DND-41 (cell line): Measurements from ENCODE around the gene RNLS.

Experiments
- ATAC-seq: fragments of 200-7000 bp; cut with Tn5 transposase; 3 replicates; pipeline ENCODE4 v1.9.1; 2021; ENCODE audit warnings: low read depth; ENCODE audit not compliant: insufficient read depth
- DNase-seq: peaks from one replicate; pipeline ENCODE4 v3.0.0-alpha.2; 2020
- H2AFZ ChIP-seq: 2 replicates; pipeline ENCODE4 v1.6.0; 2012; ENCODE audit warnings: low read depth, low read length
- H3K27ac ChIP-seq: 2 replicates; pipeline ENCODE4 v1.5.1; 2012; ENCODE audit warnings: low read length, inconsistent platforms
- H3K27me3 ChIP-seq: fragments of 200-600 bp; sonication (generic); 2 replicates; pipeline ENCODE4 v1.6.0; 2012; ENCODE audit warnings: low read length, mild to moderate bottlenecking, inconsistent platforms; ENCODE audit not compliant: insufficient read depth, poor library complexity
- H3K36me3 ChIP-seq: 2 replicates; pipeline ENCODE4 v1.5.1; 2012; ENCODE audit warnings: low read length, inconsistent platforms; ENCODE audit not compliant: insufficient read depth
- H3K4me1 ChIP-seq: 2 replicates; pipeline ENCODE4 v1.5.1; 2012; ENCODE audit warnings: mild to moderate bottlenecking, low read length; ENCODE audit not compliant: insufficient read depth
- H3K4me2 ChIP-seq: 2 replicates; pipeline ENCODE4 v1.6.0; 2012; ENCODE audit warnings: mild to moderate bottlenecking, moderate library complexity, low read length, inconsistent platforms; ENCODE audit not compliant: insufficient read depth
- H3K4me3 ChIP-seq, 2 experiments: fragments of 200-600 bp in 1 of 2; shearing (Covaris generic) in 1 of 2; 2 replicates each; pipeline ENCODE4 v1.5.1; 2012 to 2016; ENCODE audit warnings: inconsistent platforms in 2 of 2, low read length in 2 of 2, mild to moderate bottlenecking in 2 of 2, low read depth in 1 of 2, moderate library complexity in 1 of 2
- H3K79me2 ChIP-seq: 2 replicates; pipeline ENCODE4 v1.6.0; 2012; ENCODE audit warnings: low read length, inconsistent platforms; ENCODE audit not compliant: insufficient read depth
- H3K9ac ChIP-seq: 2 replicates; pipeline ENCODE4 v1.6.0; 2012; ENCODE audit warnings: low read depth, mild to moderate bottlenecking, inconsistent platforms, low read length, moderate library complexity
- H3K9me3 ChIP-seq: 2 replicates; pipeline ENCODE4 v1.5.1; 2012; ENCODE audit warnings: low read length, moderate library complexity, mild to moderate bottlenecking, inconsistent platforms; ENCODE audit not compliant: insufficient read depth, severe bottlenecking
- H4K20me1 ChIP-seq: 2 replicates; pipeline ENCODE4 v1.6.0; 2012; ENCODE audit warnings: low read length; ENCODE audit not compliant: insufficient read depth
- CTCF ChIP-seq: IDR thresholded peaks from 2 replicates; pipeline ENCODE4 v1.5.1; 2012; ENCODE audit warnings: borderline replicate concordance, low read length, moderate library complexity, mild to moderate bottlenecking; ENCODE audit not compliant: poor library complexity, severe bottlenecking; ENCODE audit errors: extremely low read depth
- EZH2 ChIP-seq: IDR thresholded peaks from 3 replicates; pipeline ENCODE4 v1.6.1; 2012; ENCODE audit warnings: borderline replicate concordance, low read depth, mild to moderate bottlenecking, moderate library complexity, low read length, inconsistent platforms; ENCODE audit not compliant: severe bottlenecking

The RNLS gene

GRCh38 chr10:88608052-88608732 lies 25.1 kb upstream of the RNLS start:
- Histone ChIP-seq H4K20me1 (no peaks in the 10 kb centered on the region), H3K9me3 (no peaks in the 10 kb centered on the region), H3K27me3 (no peaks in the 10 kb centered on the region), H3K36me3 (no peaks in the 10 kb centered on the region), H3K79me2 (no peaks in the 10 kb centered on the region), H3K4me3 (no peak overlapping the region), H2AFZ (no peak overlapping the region), H3K27ac (no peak overlapping the region), H3K4me1 (no peaks in the 10 kb centered on the region), H3K9ac (no peak overlapping the region), H3K4me2 (no peak overlapping the region)
- no peak for TF ChIP-seq CTCF
- TF ChIP-seq EZH2, result no peak
- ATAC-seq (no peak), DNase-seq (no peak)

GRCh38 chr10:88598055-88598454 lies 14.9 kb upstream of the RNLS start:
- Histone ChIP-seq H3K4me2 (no peak overlapping the region), H3K27me3 (no peaks in the 10 kb centered on the region), H3K9ac (no peak overlapping the region), H3K4me3 (no peak overlapping the region), H3K4me1 (no peaks in the 10 kb centered on the region), H3K27ac (no peak overlapping the region), H3K9me3 (peaks cover 2% of the 10 kb centered on the region), H4K20me1 (no peaks in the 10 kb centered on the region), H3K36me3 (no peaks in the 10 kb centered on the region), H3K79me2 (no peaks in the 10 kb centered on the region), H2AFZ (no peak overlapping the region)
- ATAC-seq (no peak), DNase-seq (no peak)
- TF ChIP-seq CTCF, result no peak
- no peak for TF ChIP-seq EZH2

- no peak overlapping the region for H2AFZ ChIP-seq
- no peaks in the 10 kb centered on the region for H3K9me3 ChIP-seq
- H3K9ac ChIP-seq, result no peak overlapping the region
- no peaks in the 10 kb centered on the region for H3K4me1 ChIP-seq
- H3K4me2 ChIP-seq, result no peak overlapping the region
- no peak overlapping the region for H3K4me3 ChIP-seq
- peaks cover 2% of the 10 kb centered on the region for H3K27me3 ChIP-seq
- H4K20me1 ChIP-seq, result no peaks in the 10 kb centered on the region
- no peaks in the 10 kb centered on the region for H3K36me3 ChIP-seq
- no peak overlapping the region for H3K27ac ChIP-seq
- ATAC-seq, result no peak
- no peaks in the 10 kb centered on the region for H3K79me2 ChIP-seq
- DNase-seq, result no peak
- TF ChIP-seq CTCF (no peak), EZH2 (no peak)
Measured at GRCh38 chr10:88594482-88594881, 11.4 kb upstream of the RNLS start.
